Measurements from ENCODE around the gene KRTAP5-10.
"Not testable (repeated sequence)": the region's sequence is repeated elsewhere in the genome, so short reads cannot be mapped to it uniquely, and the experiment has no call there.

Gene KRTAP5-10

DNA sequence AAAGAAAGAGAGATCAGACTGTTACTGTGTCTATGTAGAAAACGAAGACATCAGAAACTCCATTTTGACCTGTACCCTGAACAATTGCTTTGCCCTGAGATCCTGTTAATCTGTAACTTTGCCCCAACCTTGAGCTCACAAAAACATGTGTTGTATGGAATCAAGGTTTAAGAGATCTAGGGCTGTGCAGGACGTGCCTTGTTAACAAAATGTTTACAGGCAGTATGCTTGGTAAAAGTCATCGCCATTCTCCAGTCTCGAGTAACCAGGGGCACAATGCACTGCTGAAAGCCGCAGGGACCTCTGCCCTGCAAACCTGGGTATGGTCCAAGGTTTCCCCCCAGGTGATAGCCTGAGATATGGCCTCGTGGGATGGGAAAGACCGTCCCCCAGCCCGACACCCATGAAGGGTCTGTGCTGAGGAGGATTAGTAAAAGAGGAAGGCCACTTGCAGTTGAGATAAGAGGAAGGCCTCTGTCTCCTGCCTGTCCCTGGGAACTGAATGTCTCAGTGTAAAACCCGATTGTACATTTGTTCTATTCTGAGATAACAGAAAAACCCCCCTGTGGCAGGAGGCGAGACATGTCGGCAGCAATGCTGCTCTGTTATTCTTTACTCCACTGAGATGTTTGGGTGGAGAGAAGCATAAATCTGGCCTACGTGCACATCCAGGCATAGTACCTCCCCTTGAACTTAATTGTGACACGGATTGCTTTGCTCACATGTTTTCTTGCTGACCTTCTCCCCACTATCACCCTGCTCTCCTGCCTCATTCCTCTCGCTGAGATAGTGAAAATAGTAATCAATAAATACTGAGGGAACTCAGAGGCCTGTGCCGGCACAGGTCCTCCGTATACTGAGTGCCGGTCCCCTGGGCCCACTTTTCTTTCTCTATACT, 30.4 kb upstream of the KRTAP5-10 start:
- H3K4me3 ChIP-seq (ENCODE audit: low read length in 2 of 2); H3K27me3 ChIP-seq (ENCODE audit: control insufficient read depth in 2 of 2, insufficient read depth in 2 of 2, low read length in 2 of 2); H3K9me3 ChIP-seq (ENCODE audit: control insufficient read depth in 2 of 2, low read length in 2 of 2); H3K9ac ChIP-seq (ENCODE audit: low read depth in 1 of 2, low read length in 2 of 2); H3K4me1 ChIP-seq (ENCODE audit: control insufficient read depth in 2 of 2, insufficient read depth in 2 of 2, low read length in 2 of 2); H3K36me3 ChIP-seq (ENCODE audit: control insufficient read depth in 2 of 2, insufficient read depth in 2 of 2, low read length in 2 of 2); H3K27ac ChIP-seq (ENCODE audit: low read depth in 2 of 2, low read length in 2 of 2): not testable (repeated sequence)

DNA sequence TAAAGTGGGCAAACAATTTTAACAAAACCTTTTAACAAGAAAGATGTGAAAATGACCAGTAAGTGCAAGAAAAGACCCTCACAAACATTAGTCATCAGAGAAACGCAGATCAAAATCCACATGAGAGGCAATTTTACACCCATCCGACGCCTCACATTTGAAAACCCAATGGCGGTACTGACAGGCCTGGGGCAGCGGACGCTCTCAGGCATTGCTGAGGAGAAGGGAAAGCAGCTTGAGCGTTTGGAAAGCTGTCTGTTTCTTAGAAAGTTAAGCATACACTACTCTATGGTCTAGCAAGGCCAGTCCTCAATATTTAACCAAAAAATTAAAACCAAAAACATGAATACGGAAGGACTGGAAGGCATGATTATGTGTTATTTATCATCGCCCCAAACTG, 29.5 kb upstream of the KRTAP5-10 start:
- no peaks in the 10 kb centered on the region for H3K9me3 ChIP-seq (ENCODE audit: control insufficient read depth in 2 of 2, low read length in 2 of 2)
- no peak overlapping the region for H3K27ac ChIP-seq (ENCODE audit: low read depth in 2 of 2, low read length in 2 of 2)
- no peaks in the 10 kb centered on the region for H3K36me3 ChIP-seq (ENCODE audit: control insufficient read depth in 2 of 2, insufficient read depth in 2 of 2, low read length in 2 of 2)
- H3K4me1 ChIP-seq (ENCODE audit: control insufficient read depth in 2 of 2, insufficient read depth in 2 of 2, low read length in 2 of 2), result no peaks in the 10 kb centered on the region
- no peak overlapping the region for H3K4me3 ChIP-seq (ENCODE audit: low read length in 2 of 2)
- no peaks in the 10 kb centered on the region for H3K27me3 ChIP-seq (ENCODE audit: control insufficient read depth in 2 of 2, insufficient read depth in 2 of 2, low read length in 2 of 2)
- H3K9ac ChIP-seq (ENCODE audit: low read depth in 1 of 2, low read length in 2 of 2), result no peak overlapping the region

DNA sequence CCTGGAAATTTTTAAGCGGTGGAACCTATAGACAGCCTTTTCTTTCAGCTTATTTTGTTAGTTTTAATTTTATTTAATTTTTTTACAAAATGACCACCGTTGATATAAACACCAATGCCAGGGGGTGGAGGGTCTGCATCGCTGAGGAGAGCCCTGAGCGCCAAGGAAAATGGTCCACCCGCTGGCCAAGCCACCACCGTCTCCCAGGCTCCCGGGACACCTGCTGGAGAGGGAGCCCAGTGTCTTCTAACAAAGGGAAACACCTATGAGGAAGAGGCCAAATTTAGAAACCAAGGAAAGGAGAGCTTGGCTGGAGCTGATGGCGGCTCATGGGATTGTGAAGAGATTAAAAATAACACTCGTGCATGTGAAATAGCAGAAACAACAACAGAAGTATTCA, 27.8 kb upstream of the KRTAP5-10 start:
- Histone ChIP-seq H3K4me3 (ENCODE audit: low read length in 2 of 2) (no peak overlapping the region), H3K27me3 (ENCODE audit: control insufficient read depth in 2 of 2, insufficient read depth in 2 of 2, low read length in 2 of 2) (no peaks in the 10 kb centered on the region), H3K4me1 (ENCODE audit: control insufficient read depth in 2 of 2, insufficient read depth in 2 of 2, low read length in 2 of 2) (no peaks in the 10 kb centered on the region), H3K9ac (ENCODE audit: low read depth in 1 of 2, low read length in 2 of 2) (no peak overlapping the region), H3K9me3 (ENCODE audit: control insufficient read depth in 2 of 2, low read length in 2 of 2) (no peaks in the 10 kb centered on the region), H3K36me3 (ENCODE audit: control insufficient read depth in 2 of 2, insufficient read depth in 2 of 2, low read length in 2 of 2) (no peaks in the 10 kb centered on the region), H3K27ac (ENCODE audit: low read depth in 2 of 2, low read length in 2 of 2) (no peak overlapping the region)

DNA sequence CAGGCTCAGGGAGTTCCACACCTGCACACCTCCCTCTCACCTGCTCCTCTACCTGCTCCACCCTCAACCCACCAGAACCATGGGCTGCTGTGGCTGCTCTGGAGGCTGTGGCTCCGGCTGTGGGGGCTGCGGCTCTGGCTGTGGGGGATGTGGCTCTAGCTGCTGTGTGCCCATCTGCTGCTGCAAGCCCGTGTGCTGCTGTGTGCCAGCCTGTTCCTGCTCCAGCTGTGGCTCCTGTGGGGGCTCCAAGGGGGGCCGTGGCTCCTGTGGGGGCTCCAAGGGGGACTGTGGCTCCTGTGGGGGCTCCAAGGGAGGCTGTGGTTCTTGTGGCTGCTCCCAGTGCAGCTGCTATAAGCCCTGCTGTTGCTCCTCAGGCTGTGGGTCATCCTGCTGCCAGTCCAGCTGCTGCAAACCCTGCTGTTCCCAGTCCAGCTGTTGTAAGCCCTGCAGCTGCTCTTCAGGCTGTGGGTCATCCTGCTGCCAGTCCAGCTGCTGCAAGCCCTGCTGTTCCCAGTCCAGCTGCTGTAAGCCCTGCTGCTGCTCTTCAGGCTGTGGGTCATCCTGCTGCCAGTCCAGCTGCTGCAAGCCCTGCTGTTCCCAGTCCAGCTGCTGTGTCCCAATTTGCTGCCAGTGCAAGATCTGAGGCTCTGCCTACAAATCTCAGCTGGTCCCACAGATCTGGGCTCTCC, 27.2 kb upstream of the KRTAP5-10 start, which contains the start of gene KRTAP5-8:
Gene KRTAP5-8, plus strand, starts transcription at position 49 of the 689 bp plus-strand sequence. Its CDS starts 31 bp downstream, at position 80.
- not testable (repeated sequence) for H3K36me3 ChIP-seq (ENCODE audit: control insufficient read depth in 2 of 2, insufficient read depth in 2 of 2, low read length in 2 of 2); H3K4me1 ChIP-seq (ENCODE audit: control insufficient read depth in 2 of 2, insufficient read depth in 2 of 2, low read length in 2 of 2); H3K4me3 ChIP-seq (ENCODE audit: low read length in 2 of 2); H3K9ac ChIP-seq (ENCODE audit: low read depth in 1 of 2, low read length in 2 of 2); H3K27ac ChIP-seq (ENCODE audit: low read depth in 2 of 2, low read length in 2 of 2); H3K9me3 ChIP-seq (ENCODE audit: control insufficient read depth in 2 of 2, low read length in 2 of 2); H3K27me3 ChIP-seq (ENCODE audit: control insufficient read depth in 2 of 2, insufficient read depth in 2 of 2, low read length in 2 of 2)

DNA sequence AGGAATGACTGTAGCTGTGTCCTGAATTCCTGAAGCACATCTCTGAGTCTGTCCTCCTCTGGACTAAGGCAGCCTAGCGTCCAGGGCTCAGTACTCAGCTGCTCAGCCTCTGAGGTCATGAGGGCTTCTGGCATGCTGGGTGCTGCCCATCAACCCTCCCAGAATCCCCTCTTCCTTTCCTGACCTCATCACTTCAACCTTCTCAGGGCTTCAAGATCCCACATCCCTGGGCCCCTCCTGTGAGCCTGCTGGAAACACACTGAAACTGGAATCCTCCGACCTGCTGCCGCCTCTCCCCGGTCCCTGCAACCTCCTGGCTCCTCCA, 26.7 kb upstream of the KRTAP5-10 start:
- no peaks in the 10 kb centered on the region for H3K27me3 ChIP-seq (ENCODE audit: control insufficient read depth in 2 of 2, insufficient read depth in 2 of 2, low read length in 2 of 2)
- H3K27ac ChIP-seq (ENCODE audit: low read depth in 2 of 2, low read length in 2 of 2), result no peak overlapping the region
- no peak overlapping the region for H3K9ac ChIP-seq (ENCODE audit: low read depth in 1 of 2, low read length in 2 of 2)
- no peaks in the 10 kb centered on the region for H3K36me3 ChIP-seq (ENCODE audit: control insufficient read depth in 2 of 2, insufficient read depth in 2 of 2, low read length in 2 of 2)
- H3K9me3 ChIP-seq (ENCODE audit: control insufficient read depth in 2 of 2, low read length in 2 of 2), result no peaks in the 10 kb centered on the region
- H3K4me1 ChIP-seq (ENCODE audit: control insufficient read depth in 2 of 2, insufficient read depth in 2 of 2, low read length in 2 of 2), result no peaks in the 10 kb centered on the region
- H3K4me3 ChIP-seq (ENCODE audit: low read length in 2 of 2), result no peak overlapping the region

DNA sequence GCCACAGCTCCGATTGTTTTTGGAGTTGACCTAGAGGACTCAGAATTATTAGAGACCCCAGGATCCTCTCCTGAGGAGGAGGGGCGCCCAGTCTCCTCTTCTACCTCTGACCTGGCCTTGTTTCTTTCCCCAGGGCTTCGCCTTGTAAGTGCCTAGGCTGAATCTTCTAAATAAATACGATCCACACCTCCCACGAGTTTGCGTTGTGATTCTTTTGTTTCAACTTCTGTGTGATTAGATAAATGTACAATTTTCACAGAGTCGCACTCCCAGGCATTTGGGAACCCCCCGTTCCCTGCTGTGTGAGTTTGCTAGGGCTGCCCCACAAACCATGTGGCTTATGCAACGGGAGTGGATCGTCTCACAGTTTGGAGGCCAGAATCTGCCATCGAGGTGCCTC, 26.3 kb upstream of the KRTAP5-10 start:
- no peak overlapping the region for H3K27ac ChIP-seq (ENCODE audit: low read depth in 2 of 2, low read length in 2 of 2)
- H3K4me1 ChIP-seq (ENCODE audit: control insufficient read depth in 2 of 2, insufficient read depth in 2 of 2, low read length in 2 of 2), result no peaks in the 10 kb centered on the region
- H3K4me3 ChIP-seq (ENCODE audit: low read length in 2 of 2), result no peak overlapping the region
- no peaks in the 10 kb centered on the region for H3K27me3 ChIP-seq (ENCODE audit: control insufficient read depth in 2 of 2, insufficient read depth in 2 of 2, low read length in 2 of 2)
- no peaks in the 10 kb centered on the region for H3K36me3 ChIP-seq (ENCODE audit: control insufficient read depth in 2 of 2, insufficient read depth in 2 of 2, low read length in 2 of 2)
- no peaks in the 10 kb centered on the region for H3K9me3 ChIP-seq (ENCODE audit: control insufficient read depth in 2 of 2, low read length in 2 of 2)
- no peak overlapping the region for H3K9ac ChIP-seq (ENCODE audit: low read depth in 1 of 2, low read length in 2 of 2)

DNA sequence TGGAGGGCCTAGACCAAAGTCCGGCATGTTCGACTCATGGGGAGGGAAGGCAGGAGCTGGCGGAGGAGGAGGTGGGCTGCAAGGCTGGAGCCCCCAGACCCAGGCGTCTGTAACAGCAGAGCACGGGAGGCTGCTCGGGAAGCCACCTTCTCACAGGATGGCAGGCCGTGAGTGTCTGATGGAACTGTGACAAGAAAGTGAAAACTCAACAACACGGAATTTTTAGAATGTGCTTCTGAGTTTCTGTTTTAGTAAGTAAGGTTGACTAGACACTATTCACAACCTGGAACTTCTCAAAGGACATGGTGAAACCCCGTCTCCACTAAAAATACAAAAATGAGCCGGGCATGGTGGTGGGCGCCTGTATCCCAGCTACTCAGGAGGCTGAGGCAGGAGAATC, 25.4 kb upstream of the KRTAP5-10 start:
- H3K9ac ChIP-seq (ENCODE audit: low read depth in 1 of 2, low read length in 2 of 2); H3K4me1 ChIP-seq (ENCODE audit: control insufficient read depth in 2 of 2, insufficient read depth in 2 of 2, low read length in 2 of 2); H3K9me3 ChIP-seq (ENCODE audit: control insufficient read depth in 2 of 2, low read length in 2 of 2); H3K36me3 ChIP-seq (ENCODE audit: control insufficient read depth in 2 of 2, insufficient read depth in 2 of 2, low read length in 2 of 2); H3K27ac ChIP-seq (ENCODE audit: low read depth in 2 of 2, low read length in 2 of 2); H3K27me3 ChIP-seq (ENCODE audit: control insufficient read depth in 2 of 2, insufficient read depth in 2 of 2, low read length in 2 of 2); H3K4me3 ChIP-seq (ENCODE audit: low read length in 2 of 2): not testable (repeated sequence)

DNA sequence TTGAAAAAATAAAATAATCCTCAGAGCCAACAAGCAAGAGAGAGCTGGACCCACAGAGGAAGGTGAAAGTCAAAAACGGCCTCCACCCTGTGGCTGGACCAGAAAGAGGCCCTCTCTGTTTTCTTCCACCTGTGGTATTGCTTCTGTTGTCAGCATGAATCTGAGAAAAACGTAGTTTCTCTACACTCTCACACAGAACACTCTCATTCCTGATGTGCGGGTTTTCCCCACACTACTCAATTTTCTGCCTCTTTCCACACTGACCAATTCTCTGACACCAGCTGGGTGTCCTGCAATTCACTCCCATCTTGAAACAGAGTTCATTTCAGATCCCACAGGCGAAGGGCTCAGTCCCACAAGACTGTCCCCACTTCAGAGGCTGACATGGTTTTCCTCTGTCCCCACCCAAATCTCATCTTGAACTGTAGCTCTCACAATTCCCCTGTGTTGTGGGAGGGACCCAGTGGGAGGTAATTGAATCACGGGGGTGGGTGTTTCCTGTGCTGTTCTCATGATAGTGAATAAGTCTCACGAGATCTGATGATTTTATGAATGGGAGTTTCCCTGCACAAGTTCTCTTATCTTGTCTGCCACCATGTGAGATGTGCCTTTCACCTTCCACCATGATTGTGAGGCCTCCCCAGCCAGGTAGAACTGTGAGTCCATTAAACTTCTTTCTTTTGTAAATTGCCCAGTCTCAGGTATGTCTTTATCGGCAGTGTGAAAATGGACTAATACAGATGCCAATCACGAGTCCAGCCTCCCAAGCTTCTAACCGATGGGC, 24.6 kb upstream of the KRTAP5-10 start:
- not testable (repeated sequence) for H3K9ac ChIP-seq (ENCODE audit: low read depth in 1 of 2, low read length in 2 of 2); H3K9me3 ChIP-seq (ENCODE audit: control insufficient read depth in 2 of 2, low read length in 2 of 2); H3K36me3 ChIP-seq (ENCODE audit: control insufficient read depth in 2 of 2, insufficient read depth in 2 of 2, low read length in 2 of 2); H3K27ac ChIP-seq (ENCODE audit: low read depth in 2 of 2, low read length in 2 of 2); H3K27me3 ChIP-seq (ENCODE audit: control insufficient read depth in 2 of 2, insufficient read depth in 2 of 2, low read length in 2 of 2); H3K4me1 ChIP-seq (ENCODE audit: control insufficient read depth in 2 of 2, insufficient read depth in 2 of 2, low read length in 2 of 2); H3K4me3 ChIP-seq (ENCODE audit: low read length in 2 of 2)

DNA sequence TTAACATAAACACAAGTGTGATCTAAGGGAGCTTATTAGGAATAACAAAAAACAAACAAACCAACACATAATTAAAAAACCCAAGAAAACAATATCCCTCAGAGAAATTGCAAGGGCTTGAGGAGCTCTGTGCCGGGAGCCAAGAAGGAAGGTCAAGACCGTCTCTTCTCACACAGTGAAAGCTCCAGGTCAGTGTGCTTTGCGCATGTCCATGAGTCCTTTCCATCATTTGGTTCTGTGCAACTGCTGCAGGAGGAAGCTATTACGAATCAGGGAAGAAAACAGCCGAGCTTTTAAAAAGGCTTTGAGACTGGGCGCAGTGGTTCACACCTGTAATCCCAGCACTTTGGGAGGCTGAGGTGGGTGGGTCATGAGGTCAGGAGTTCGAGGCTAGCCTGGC, 23.0 kb upstream of the KRTAP5-10 start:
- Histone ChIP-seq H3K9ac (ENCODE audit: low read depth in 1 of 2, low read length in 2 of 2) (no peak overlapping the region), H3K4me1 (ENCODE audit: control insufficient read depth in 2 of 2, insufficient read depth in 2 of 2, low read length in 2 of 2) (no peaks in the 10 kb centered on the region), H3K27ac (ENCODE audit: low read depth in 2 of 2, low read length in 2 of 2) (no peak overlapping the region)

More for the DNA sequence above, 23.0 kb upstream of the KRTAP5-10 start:
- no peak overlapping the region for H3K4me3 ChIP-seq (ENCODE audit: low read length in 2 of 2)
- no peaks in the 10 kb centered on the region for H3K27me3 ChIP-seq (ENCODE audit: control insufficient read depth in 2 of 2, insufficient read depth in 2 of 2, low read length in 2 of 2)
- no peaks in the 10 kb centered on the region for H3K9me3 ChIP-seq (ENCODE audit: control insufficient read depth in 2 of 2, low read length in 2 of 2)
- no peaks in the 10 kb centered on the region for H3K36me3 ChIP-seq (ENCODE audit: control insufficient read depth in 2 of 2, insufficient read depth in 2 of 2, low read length in 2 of 2)

All from mucosa of rectum (tissue), 2 donors.